CD4-positive, alpha-beta T cell (primary cell): ENCODE results near the gene PHOSPHO1. TPM values are rescaled to one million over a fixed set of nuclear protein-coding genes. Genes with fewer than 3 reads are reported as not detected.

Source experiments
- ATAC-seq: fragments of 200-7000 bp; cut with Tn5 transposase; one replicate; pipeline ENCODE4 v1.10.0; 2022; ENCODE audit warnings: mild to moderate bottlenecking; ENCODE audit not compliant: poor library complexity
- CTCF ChIA-PET: fragments of 350-600 bp; sonication (Branson Sonifier 250); formaldehyde crosslinking; loops from one replicate; lab custom pipeline; 2021; ENCODE audit warnings: antibody characterized with exemption, inconsistent platforms; lab: Charles Lee
- POLR2A ChIA-PET: fragments of 350-600 bp; sonication (Branson Sonifier 250); formaldehyde crosslinking; loops from one replicate; lab custom pipeline; 2021; ENCODE audit warnings: antibody characterized with exemption, inconsistent platforms; lab: Charles Lee
- DNase-seq, 14 experiments: peaks; one replicate each; pipeline ENCODE4 v3.0.0-alpha.2; 2013 to 2020; ENCODE audit warnings: mixed read lengths in 2 of 14
- H3K27ac ChIP-seq, 2 donors: one replicate each; pipeline versions ENCODE4 v1.5.1 to v1.7.0; 2013; ENCODE audit warnings: low read length in 2 of 2, low read depth in 1 of 2, mild to moderate bottlenecking in 1 of 2
- H3K27me3 ChIP-seq, 2 experiments: 1 replicate in 1 of 2; 2 replicates in 1 of 2; pipeline versions ENCODE4 v1.6.1 to v1.7.0; 2013; ENCODE audit warnings: low read length in 2 of 2, control low read depth in 1 of 2, mild to moderate bottlenecking in 1 of 2, moderate library complexity in 1 of 2; ENCODE audit not compliant: insufficient read depth in 2 of 2, control insufficient read depth in 1 of 2
- H3K36me3 ChIP-seq: one replicate; pipeline ENCODE4 v1.6.1; 2013; ENCODE audit warnings: low read length, control low read depth; ENCODE audit not compliant: insufficient read depth
- H3K4me1 ChIP-seq: one replicate; pipeline ENCODE4 v1.6.1; 2013; ENCODE audit warnings: low read length, control low read depth; ENCODE audit not compliant: insufficient read depth
- H3K4me3 ChIP-seq: one replicate; pipeline ENCODE4 v1.5.1; 2013; ENCODE audit warnings: mild to moderate bottlenecking, low read length, moderate library complexity
- H3K9me3 ChIP-seq, 2 experiments: 1 replicate in 1 of 2; 2 replicates in 1 of 2; pipeline versions ENCODE4 v1.6.1 to v1.7.0; 2013; ENCODE audit warnings: low read length in 2 of 2, mild to moderate bottlenecking in 2 of 2, control low read depth in 1 of 2, moderate library complexity in 1 of 2; ENCODE audit not compliant: control insufficient read depth in 1 of 2, insufficient read depth in 1 of 2
- H3K27ac Mint-ChIP-seq: one replicate; pipeline ENCODE4 v1.8.0; 2020; ENCODE audit warnings: mixed read lengths
- H3K27me3 Mint-ChIP-seq: one replicate; pipeline ENCODE4 v1.8.0; 2021; ENCODE audit warnings: mixed read lengths
- H3K36me3 Mint-ChIP-seq: one replicate; pipeline ENCODE4 v1.8.0; 2021; ENCODE audit warnings: low read depth, mixed read lengths
- H3K4me1 Mint-ChIP-seq: one replicate; pipeline ENCODE4 v1.8.0; 2021; ENCODE audit warnings: low read depth, mixed read lengths
- H3K4me3 Mint-ChIP-seq: one replicate; pipeline ENCODE4 v1.8.0; 2020; ENCODE audit warnings: mild to moderate bottlenecking, mixed read lengths
- H3K9me3 Mint-ChIP-seq: one replicate; pipeline ENCODE4 v1.8.0; 2020; ENCODE audit warnings: mixed read lengths
- CTCF ChIP-seq: fragments of 200-600 bp; IDR thresholded peaks from one replicate; pipeline ENCODE4 v1.8.0; 2022; ENCODE audit warnings: antibody characterized with exemption, mild to moderate bottlenecking
- intact Hi-C, 2 experiments: fragments of 100-400 bp; cut with DNase I in 1 of 2; cut with micrococcal nuclease in 1 of 2; formaldehyde crosslinking; loops; one replicate each; pipeline versions ENCODE4 v1.15.1 to v1.9.0; 2023 to 2025; cut with DNase I, micrococcal nuclease
- total RNA-seq, 174 experiments: library from RNA in 2 of 174; stranded (reverse) in 2 of 174; gene quantifications; one replicate each; pipeline ENCODE4 v1.2.3 and lab custom pipeline; 2021 to 2026

PHOSPHO1 gene
- total RNA-seq, 2 experiments from 2014 or later, result not detected

- no peaks in the 10 kb centered on the region for H3K9me3 ChIP-seq
- H3K36me3 ChIP-seq, result peaks cover 10% of the 10 kb centered on the region
- intact Hi-C loops, result no loop called here
- ChIA-PET POLR2A (interaction anchor here (1.2 to 3.6 kb wide), 2 partner anchors 9 to 22 kb away, joined by 5 to 21 read pairs; no protein-coding TSS in a partner anchor), CTCF (interaction anchor here (0.9 to 2.5 kb wide), 3 partner anchors 13 to 34 kb away, joined by 5 to 14 read pairs (median 6); no protein-coding TSS in a partner anchor)
- no peaks in the 10 kb centered on the region for H3K27me3 Mint-ChIP-seq
- H3K4me3 ChIP-seq, result no peak overlapping the region
- peak overlapping the region; percentile 9 for H3K4me3 Mint-ChIP-seq
- no peaks in the 10 kb centered on the region for H3K9me3 Mint-ChIP-seq
- DNase-seq (peak in 1 of 14 experiments; percentile 16), ATAC-seq (no peak)
- H3K4me1 ChIP-seq, result peaks cover 99% of the 10 kb centered on the region
- peak overlapping the region; percentile 82 for H3K27ac Mint-ChIP-seq
- no peak for TF ChIP-seq CTCF
- H3K4me1 Mint-ChIP-seq, result peaks cover 91% of the 10 kb centered on the region
- no peaks in the 10 kb centered on the region for H3K27me3 ChIP-seq
- H3K27ac ChIP-seq, result peak overlapping the region in 1 of 2 donors; percentile 54
- peaks cover 17% of the 10 kb centered on the region for H3K36me3 Mint-ChIP-seq
These were observed 15.8 kb downstream of the PHOSPHO1 start for GRCh38 chr17:49214676-49215360.

- H3K4me3 Mint-ChIP-seq, result peak overlapping the region; percentile 49
- H3K9me3 ChIP-seq, result no peaks in the 10 kb centered on the region
- DNase-seq, result no peak
- POLR2A ChIA-PET, result interaction anchor here (1.2 to 3.6 kb wide), 2 partner anchors 10 to 21 kb away, joined by 5 to 21 read pairs; no protein-coding TSS in a partner anchor
- H3K4me1 ChIP-seq, result peaks cover 99% of the 10 kb centered on the region
- H3K27ac ChIP-seq, result peak overlapping the region in 1 of 2 donors; percentile 35
- peak overlapping the region; percentile 67 for H3K4me3 ChIP-seq
- no peak for ATAC-seq
- peak overlapping the region; percentile 73 for H3K27ac Mint-ChIP-seq
- H3K27me3 Mint-ChIP-seq, result no peaks in the 10 kb centered on the region
- H3K27me3 ChIP-seq, result no peaks in the 10 kb centered on the region
- peaks cover 8% of the 10 kb centered on the region for H3K36me3 ChIP-seq
- peaks cover 91% of the 10 kb centered on the region for H3K4me1 Mint-ChIP-seq
- no peaks in the 10 kb centered on the region for H3K9me3 Mint-ChIP-seq
- TF ChIP-seq CTCF, result no peak
- CTCF ChIA-PET, result no interaction called here
- intact Hi-C loops, result no loop called here
- H3K36me3 Mint-ChIP-seq, result peaks cover 15% of the 10 kb centered on the region
These were observed 16.7 kb downstream of the PHOSPHO1 start for GRCh38 chr17:49213847-49214246.

- no peaks in the 10 kb centered on the region for H3K27me3 Mint-ChIP-seq
- ChIA-PET CTCF (no interaction called here), POLR2A (interaction anchor here (1.2 to 3.6 kb wide), 2 partner anchors 11 to 21 kb away, joined by 5 to 21 read pairs; no protein-coding TSS in a partner anchor)
- peaks cover 99% of the 10 kb centered on the region for H3K4me1 ChIP-seq
- ATAC-seq (no peak), DNase-seq (no peak)
- intact Hi-C loops, result no loop called here
- H3K4me3 Mint-ChIP-seq, result peak overlapping the region; percentile 49
- H3K36me3 ChIP-seq, result peaks cover 8% of the 10 kb centered on the region
- no peak for TF ChIP-seq CTCF
- H3K27ac ChIP-seq, result peak overlapping the region in 1 of 2 donors; percentile 5
- no peaks in the 10 kb centered on the region for H3K27me3 ChIP-seq
- peak overlapping the region; percentile 73 for H3K27ac Mint-ChIP-seq
- H3K4me3 ChIP-seq, result peak overlapping the region; percentile 67
- peaks cover 91% of the 10 kb centered on the region for H3K4me1 Mint-ChIP-seq
- H3K9me3 ChIP-seq, result no peaks in the 10 kb centered on the region
- peaks cover 12% of the 10 kb centered on the region for H3K36me3 Mint-ChIP-seq
- no peaks in the 10 kb centered on the region for H3K9me3 Mint-ChIP-seq
These were observed 17.2 kb downstream of the PHOSPHO1 start for GRCh38 chr17:49213399-49213798.
